Panc1 (cell line): ENCODE data around the gene NIFK. TPM values are rescaled to one million over a fixed set of nuclear protein-coding genes. Genes with fewer than 3 reads are reported as not detected.

Experiments
- ATAC-seq: fragments of 200-7000 bp; cut with Tn5 transposase; 2 replicates; pipeline ENCODE4 v1.9.1; 2020; ENCODE audit warnings: mild to moderate bottlenecking, moderate library complexity
- BruUV-seq: library from RNA; stranded (reverse); fragments of 400-500 nt; replicated peaks from 2 replicates; lab custom pipeline; 2021; lab: Mats Ljungman, UMichigan
- CTCF ChIA-PET: fragments of 300-600 bp; sonication (Branson Sonifier 250); formaldehyde crosslinking; loops from one replicate; lab custom pipeline; 2022; ENCODE audit warnings: antibody characterized with exemption; lab: Charles Lee
- POLR2A ChIA-PET: fragments of 300-600 bp; sonication (Branson Sonifier 250); formaldehyde crosslinking; loops from one replicate; lab custom pipeline; 2022; ENCODE audit warnings: antibody characterized with exemption; lab: Charles Lee
- DNase-seq: peaks from one replicate; pipeline ENCODE4 v3.0.0-alpha.2; 2010; ENCODE audit warnings: low read depth, low spot score
- H3K27ac ChIP-seq: 2 replicates; pipeline ENCODE4 v1.5.1; 2011; ENCODE audit warnings: mild to moderate bottlenecking, low read length, inconsistent platforms
- H3K27me3 ChIP-seq: fragments of 200-500 bp; sonication (Bioruptor generic); 2 replicates; pipeline ENCODE4 v1.6.0; 2014; ENCODE audit warnings: low read length, inconsistent platforms; ENCODE audit not compliant: control insufficient read depth, insufficient read depth
- H3K36me3 ChIP-seq: fragments of 200-500 bp; sonication (Bioruptor generic); 2 replicates; pipeline ENCODE4 v1.5.1; 2014; ENCODE audit warnings: inconsistent platforms, mild to moderate bottlenecking, low read length, moderate library complexity; ENCODE audit not compliant: control insufficient read depth, insufficient read depth
- H3K4me1 ChIP-seq: 2 replicates; pipeline ENCODE4 v1.5.1; 2011; ENCODE audit warnings: inconsistent platforms, mild to moderate bottlenecking, low read length, moderate library complexity; ENCODE audit not compliant: control insufficient read depth, insufficient read depth
- H3K4me3 ChIP-seq, 2 experiments: 2 replicates each; pipeline ENCODE4 v1.5.1; 2011 to 2012; ENCODE audit warnings: low read depth in 2 of 2, low read length in 2 of 2, mild to moderate bottlenecking in 2 of 2, inconsistent platforms in 1 of 2, moderate library complexity in 1 of 2
- H3K9me3 ChIP-seq: fragments of 200-500 bp; sonication (Bioruptor generic); 2 replicates; pipeline ENCODE4 v1.5.1; 2014; ENCODE audit warnings: low read depth, mild to moderate bottlenecking, inconsistent platforms, low read length, moderate library complexity; ENCODE audit not compliant: control insufficient read depth, insufficient read depth
- CTCF ChIP-seq: fragments of 450-650 bp; IDR thresholded peaks from 2 replicates; pipeline ENCODE4 v1.5.1; 2017; ENCODE audit warnings: mild to moderate bottlenecking
- POLR2AphosphoS5 ChIP-seq: IDR thresholded peaks from 2 replicates; pipeline ENCODE4 v1.6.1; 2012; ENCODE audit warnings: mild to moderate bottlenecking, low read depth, low read length, moderate library complexity
- REST ChIP-seq, 2 experiments: IDR thresholded peaks; 2 replicates each; pipeline ENCODE4 v1.6.1; 2011 to 2012; ENCODE audit warnings: low read depth in 2 of 2, control low read depth in 1 of 2, low read length in 1 of 2, mild to moderate bottlenecking in 1 of 2, moderate library complexity in 1 of 2; ENCODE audit not compliant: insufficient read depth in 1 of 2
- SIN3A ChIP-seq: IDR thresholded peaks from 2 replicates; pipeline ENCODE4 v1.6.1; 2012; ENCODE audit warnings: low read depth, mild to moderate bottlenecking, low read length, moderate library complexity, borderline replicate concordance; ENCODE audit not compliant: insufficient read depth
- TCF7L2 ChIP-seq: IDR thresholded peaks from 2 replicates; pipeline ENCODE4 v1.6.1; 2011; ENCODE audit warnings: mild to moderate bottlenecking, low read depth, low read length, inconsistent platforms
- in situ Hi-C: cut with HindIII; loops from 2 replicates; pipeline ENCODE4 v1.10.0; 2016; ENCODE audit warnings: low sequenced_read_pairs, low pct_unique_long_range_greater_than_20kb
- intact Hi-C: fragments of 100-400 bp; cut with micrococcal nuclease; formaldehyde crosslinking; loops from one replicate; pipeline ENCODE4 v1.10.0; 2022; ENCODE audit not compliant: unreplicated experiment
- total RNA-seq: library from RNA; stranded (reverse); gene quantifications from one replicate; pipeline ENCODE4 v1.2.1, GENCODE V29; 2021; ENCODE audit not compliant: unreplicated experiment

Gene NIFK
- total RNA-seq, 1 experiment from 2014 or later: 84.5 TPM

- DNase-seq (no peak), ATAC-seq (no peak)
- TF ChIP-seq TCF7L2 (no peak), REST (IDR thresholded peaks at IDR 0.05; ENCODE audit: insufficient read depth in 1 of 2, low read depth in 2 of 2, low read length in 1 of 2) (no peak), POLR2AphosphoS5 (no peak), CTCF (no peak), SIN3A (no peak)
- CTCF ChIA-PET: no interaction called here
- BruUV-seq: no TSS peak
- POLR2A ChIA-PET: no interaction called here
- intact Hi-C loops (no loop called here), in situ Hi-C loops (no loop called here)
- Histone ChIP-seq H3K36me3 (no peaks in the 10 kb centered on the region), H3K27ac (no peak overlapping the region), H3K4me1 (no peaks in the 10 kb centered on the region), H3K4me3 (no peak overlapping the region), H3K27me3 (no peaks in the 10 kb centered on the region), H3K9me3 (no peaks in the 10 kb centered on the region)
Measured at GRCh38 chr2:121746071-121746578, 9.4 kb upstream of the NIFK start.

- intact Hi-C loops: no loop called here
- DNase-seq (no peak), ATAC-seq (no peak)
- Histone ChIP-seq H3K36me3 (no peaks in the 10 kb centered on the region; the same call in 1 of the 2 replicates), H3K27me3 (no peaks in the 10 kb centered on the region), H3K4me1 (no peaks in the 10 kb centered on the region), H3K9me3 (no peaks in the 10 kb centered on the region), H3K27ac (no peak overlapping the region), H3K4me3 (no peak overlapping the region)
- ChIA-PET POLR2A (interaction anchor here (0.6 kb wide), 1 partner anchor 16 kb away, joined by 3 read pairs; no protein-coding TSS in a partner anchor), CTCF (no interaction called here)
- in situ Hi-C loops: no loop called here
- BruUV-seq: no TSS peak
- TF ChIP-seq REST (IDR thresholded peaks at IDR 0.05; ENCODE audit: insufficient read depth in 1 of 2, low read depth in 2 of 2, low read length in 1 of 2): no peak
- TF ChIP-seq POLR2AphosphoS5: no peak
- TF ChIP-seq TCF7L2: no peak
- no peak for TF ChIP-seq SIN3A
- no peak for TF ChIP-seq CTCF
Measured at GRCh38 chr2:121741450-121741849, 4.8 kb upstream of the NIFK start.
